Measurements from ENCODE around the gene PLPPR4. TPM values are rescaled to one million over a fixed set of nuclear protein-coding genes. Genes with fewer than 3 reads are reported as not detected.
"Not testable (repeated sequence)": the region's sequence is repeated elsewhere in the genome, so short reads cannot be mapped to it uniquely, and the experiment has no call there.

Gene PLPPR4, protein sequence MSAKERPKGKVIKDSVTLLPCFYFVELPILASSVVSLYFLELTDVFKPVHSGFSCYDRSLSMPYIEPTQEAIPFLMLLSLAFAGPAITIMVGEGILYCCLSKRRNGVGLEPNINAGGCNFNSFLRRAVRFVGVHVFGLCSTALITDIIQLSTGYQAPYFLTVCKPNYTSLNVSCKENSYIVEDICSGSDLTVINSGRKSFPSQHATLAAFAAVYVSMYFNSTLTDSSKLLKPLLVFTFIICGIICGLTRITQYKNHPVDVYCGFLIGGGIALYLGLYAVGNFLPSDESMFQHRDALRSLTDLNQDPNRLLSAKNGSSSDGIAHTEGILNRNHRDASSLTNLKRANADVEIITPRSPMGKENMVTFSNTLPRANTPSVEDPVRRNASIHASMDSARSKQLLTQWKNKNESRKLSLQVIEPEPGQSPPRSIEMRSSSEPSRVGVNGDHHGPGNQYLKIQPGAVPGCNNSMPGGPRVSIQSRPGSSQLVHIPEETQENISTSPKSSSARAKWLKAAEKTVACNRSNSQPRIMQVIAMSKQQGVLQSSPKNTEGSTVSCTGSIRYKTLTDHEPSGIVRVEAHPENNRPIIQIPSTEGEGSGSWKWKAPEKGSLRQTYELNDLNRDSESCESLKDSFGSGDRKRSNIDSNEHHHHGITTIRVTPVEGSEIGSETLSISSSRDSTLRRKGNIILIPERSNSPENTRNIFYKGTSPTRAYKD
- total RNA-seq = not detected

DNA sequence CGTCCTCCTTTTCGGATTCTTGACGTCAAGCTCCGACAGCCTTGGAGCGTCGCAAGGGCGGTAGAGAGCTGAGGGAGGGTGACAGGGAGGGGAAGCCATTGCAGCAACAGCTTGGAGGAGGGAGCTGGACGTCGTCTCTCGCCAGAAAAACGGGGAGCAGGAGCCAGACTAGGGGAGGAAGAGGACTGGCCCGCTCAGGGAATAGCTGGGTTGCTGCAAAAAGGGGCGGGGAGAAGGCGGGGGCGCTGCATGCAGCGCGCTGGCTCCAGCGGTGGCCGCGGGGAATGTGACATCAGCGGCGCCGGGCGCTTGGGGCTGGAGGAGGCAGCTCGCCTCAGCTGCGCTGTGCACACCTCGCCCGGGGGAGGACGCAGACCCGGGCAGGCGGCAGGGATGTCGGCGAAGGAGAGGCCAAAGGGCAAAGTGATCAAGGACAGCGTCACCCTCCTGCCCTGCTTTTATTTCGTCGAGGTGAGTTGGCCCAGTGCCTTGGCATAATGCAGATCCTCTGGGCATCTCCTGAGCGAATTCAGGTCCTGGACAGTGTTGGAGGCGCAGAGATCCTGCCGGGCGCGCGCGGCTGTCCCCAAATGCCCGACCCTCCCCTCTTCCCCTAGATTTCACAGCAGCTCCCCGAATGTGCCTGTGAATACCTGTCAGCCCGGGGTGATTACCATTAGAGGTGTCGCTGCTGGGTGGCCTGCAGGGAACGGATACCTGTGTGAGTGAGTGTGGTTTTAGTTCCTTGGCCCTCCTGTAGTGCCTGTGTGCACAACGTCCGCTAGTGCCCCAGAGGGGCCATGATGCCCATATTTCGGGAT is at the start of gene PLPPR4:
PLPPR4 (plus strand) TSS at position 292 of the 821 bp plus-strand sequence; CDS start at position 394, 102 bp downstream.
- ChIA-PET CTCF (no interaction called here), POLR2A (no interaction called here)

DNA sequence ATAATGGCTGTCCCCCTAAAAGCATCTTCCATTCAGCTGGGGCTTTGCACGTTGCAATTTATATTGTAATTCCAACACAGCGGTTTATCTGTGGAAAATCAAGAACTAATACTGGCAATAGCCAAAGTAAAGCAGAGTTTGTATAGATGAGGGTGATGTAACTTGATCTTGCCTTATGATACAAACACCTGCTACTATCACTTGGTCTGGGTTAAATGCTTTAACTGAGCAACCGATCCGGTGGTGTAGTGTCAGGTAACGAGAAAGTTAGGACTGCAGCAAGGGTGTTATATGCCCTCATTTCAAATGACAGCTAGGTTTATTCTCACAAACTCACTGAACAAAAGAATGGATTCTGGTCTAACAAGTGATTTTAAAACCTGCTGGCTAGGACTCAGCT is 47.3 kb upstream of the PLPPR4 start:
- POLR2A ChIA-PET = no interaction called here
- CTCF ChIA-PET = interaction anchor here (0.6 kb wide), 1 partner anchor 820 kb away, joined by 3 read pairs; no protein-coding TSS in a partner anchor

DNA sequence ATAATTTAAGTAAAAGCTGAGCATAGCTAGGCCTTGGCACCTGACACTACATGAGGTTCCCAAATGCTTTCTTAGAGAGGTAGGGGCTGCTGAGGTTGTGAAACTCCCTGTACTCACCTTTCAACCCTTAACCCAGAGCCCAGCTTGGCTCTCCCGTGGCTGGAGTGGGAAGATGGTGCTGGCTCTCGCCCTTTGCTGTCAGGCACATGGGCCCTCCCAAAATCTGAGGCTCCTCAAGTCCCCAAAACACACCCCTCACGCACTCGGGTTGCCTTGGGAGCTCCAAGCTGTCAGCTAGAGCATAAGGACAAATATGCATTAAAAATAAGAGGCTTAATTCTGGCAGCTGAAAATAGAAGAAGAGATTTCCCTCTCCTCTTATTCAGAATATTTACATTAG is 46.7 kb upstream of the PLPPR4 start:
- ChIA-PET POLR2A (no interaction called here), CTCF (interaction anchor here (0.6 kb wide), 1 partner anchor 820 kb away, joined by 3 read pairs; no protein-coding TSS in a partner anchor)

GRCh38 chr1:99218572-99218971 is 45.7 kb upstream of the PLPPR4 start:
- ChIA-PET CTCF (no interaction called here), POLR2A (no interaction called here)

GRCh38 chr1:99218999-99219398 is 45.3 kb upstream of the PLPPR4 start:
- CTCF ChIA-PET = no interaction called here
- POLR2A ChIA-PET = no interaction called here

GRCh38 chr1:99227056-99227897 is 37.0 kb upstream of the PLPPR4 start:
- CTCF ChIA-PET = no interaction called here
- POLR2A ChIA-PET = no interaction called here

DNA sequence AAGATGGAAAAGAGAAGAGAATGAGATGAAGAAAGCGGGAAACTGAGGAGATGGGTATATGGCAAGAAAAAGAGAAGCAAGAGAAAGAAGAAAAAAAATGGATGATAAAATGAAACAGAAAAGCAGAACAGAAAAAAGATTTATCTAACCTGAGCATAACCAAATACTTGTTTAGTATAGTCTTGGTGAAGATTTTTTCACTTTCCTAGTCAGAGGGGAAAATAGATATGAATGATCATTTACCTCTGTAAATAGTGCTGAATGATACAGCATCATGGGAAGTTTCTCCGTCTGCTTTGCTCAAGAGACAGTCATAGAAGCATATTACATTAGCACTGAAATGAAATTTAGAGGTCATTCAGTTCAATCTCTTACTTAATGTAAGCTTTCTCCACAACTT is 36.1 kb upstream of the PLPPR4 start:
- ChIA-PET CTCF (no interaction called here), POLR2A (no interaction called here)

- POLR2A ChIA-PET = no interaction called here
- CTCF ChIA-PET = no interaction called here
Observed at GRCh38 chr1:99229122-99229521, 35.2 kb upstream of the PLPPR4 start.

DNA sequence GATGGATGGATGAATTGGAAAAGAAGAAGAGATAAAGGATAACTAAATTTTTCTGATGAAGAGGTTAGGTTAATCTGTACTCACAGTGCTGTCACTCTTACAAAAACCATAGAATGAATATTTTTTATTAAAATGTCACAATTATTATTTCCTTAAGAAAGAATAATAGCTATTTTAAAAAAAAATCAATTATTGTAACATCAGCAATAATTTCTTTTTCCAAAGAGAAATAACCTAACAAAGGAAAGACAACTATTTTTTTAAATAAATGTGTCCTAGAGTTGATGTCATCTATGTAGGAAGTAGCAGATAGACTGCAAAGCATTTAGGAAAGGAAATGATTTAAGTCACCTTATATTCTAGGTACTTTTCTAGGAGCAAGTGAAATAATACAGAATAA is 33.6 kb upstream of the PLPPR4 start:
- POLR2A ChIA-PET = no interaction called here
- CTCF ChIA-PET = no interaction called here

- CTCF ChIA-PET = no interaction called here
- POLR2A ChIA-PET = no interaction called here
Observed at GRCh38 chr1:99232172-99232571, 32.1 kb upstream of the PLPPR4 start.

- POLR2A ChIA-PET = no interaction called here
- CTCF ChIA-PET = no interaction called here
Observed at GRCh38 chr1:99233446-99233845, 30.8 kb upstream of the PLPPR4 start.

DNA sequence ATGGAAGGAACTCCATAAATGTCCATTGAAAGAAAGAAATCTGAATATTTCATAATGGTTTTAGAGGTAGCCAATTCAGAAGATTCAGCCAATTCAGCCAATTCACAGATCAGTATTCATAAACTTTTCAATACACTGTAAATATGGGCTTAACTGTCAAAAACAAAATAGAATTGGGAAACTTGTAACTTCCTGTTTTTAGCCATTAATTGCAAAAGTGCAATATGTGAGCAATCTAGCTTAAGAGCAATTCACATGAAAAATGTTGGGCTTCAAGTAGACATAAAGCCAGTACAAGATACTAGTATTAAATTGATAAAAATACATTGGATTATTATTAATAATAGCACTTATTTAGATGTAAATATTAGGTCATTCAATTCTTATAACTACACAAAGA is 27.5 kb upstream of the PLPPR4 start:
- ChIA-PET POLR2A (no interaction called here), CTCF (no interaction called here)

GRCh38 chr1:99239690-99240089 is 24.6 kb upstream of the PLPPR4 start:
- ChIA-PET POLR2A (no interaction called here), CTCF (no interaction called here)

DNA sequence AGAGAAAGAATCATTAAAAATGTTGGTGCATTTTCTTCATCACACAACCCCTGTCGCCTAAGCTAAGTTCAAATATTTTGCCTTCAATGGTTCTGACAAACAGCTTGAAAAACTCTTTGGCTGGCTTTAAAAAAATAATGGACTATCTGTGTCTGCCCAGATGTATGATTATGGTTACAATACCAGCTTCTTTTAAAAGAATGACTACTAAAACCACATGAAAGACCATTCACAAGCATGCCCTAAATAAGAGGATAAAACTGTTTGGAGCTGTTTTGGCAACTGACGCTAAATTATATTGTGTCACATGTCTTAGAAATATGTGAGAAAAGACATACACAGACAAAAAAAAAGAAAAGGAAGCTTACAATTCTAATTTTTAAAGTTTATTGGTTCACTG is 23.7 kb upstream of the PLPPR4 start:
- ChIA-PET POLR2A (no interaction called here), CTCF (no interaction called here)

GRCh38 chr1:99246152-99246551 is 18.1 kb upstream of the PLPPR4 start:
- CTCF ChIA-PET = no interaction called here
- POLR2A ChIA-PET = no interaction called here

GRCh38 chr1:99247199-99247598 is 17.1 kb upstream of the PLPPR4 start:
- ChIA-PET CTCF (no interaction called here), POLR2A (no interaction called here)

DNA sequence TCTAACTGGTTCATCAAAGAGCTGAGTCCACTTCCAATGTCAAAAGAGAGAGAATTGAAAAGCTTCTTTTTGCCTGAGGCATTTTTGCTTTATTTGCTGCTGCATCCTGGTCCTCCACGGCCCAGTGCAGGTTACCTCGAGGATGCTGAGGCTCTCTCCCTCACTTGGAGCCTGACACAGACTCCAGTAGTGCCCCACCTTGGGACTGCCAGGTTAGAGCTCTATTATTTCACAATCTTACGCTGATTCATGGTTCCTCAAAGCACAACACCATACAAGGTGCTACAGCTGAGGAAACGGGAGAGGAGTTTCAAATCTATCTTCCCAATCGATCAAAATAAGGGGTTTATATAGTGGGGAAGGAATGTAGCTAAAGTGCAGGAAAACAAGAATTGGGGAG is 13.6 kb upstream of the PLPPR4 start:
- POLR2A ChIA-PET = no interaction called here
- CTCF ChIA-PET = no interaction called here

- ChIA-PET POLR2A (no interaction called here), CTCF (no interaction called here)
Observed at GRCh38 chr1:99251308-99251707, 13.0 kb upstream of the PLPPR4 start.

GRCh38 chr1:99252630-99253029 is 11.7 kb upstream of the PLPPR4 start:
- CTCF ChIA-PET = no interaction called here

GRCh38 chr1:99260402-99260801 is 3.9 kb upstream of the PLPPR4 start:
- POLR2A ChIA-PET, CTCF ChIA-PET: not testable (repeated sequence)

More at GRCh38 chr1:99252630-99253029, 11.7 kb upstream of the PLPPR4 start:
- POLR2A ChIA-PET = no interaction called here
